ENCODE data around the gene FANCD2OS. TPM values are rescaled to one million over a fixed set of nuclear protein-coding genes. Genes with fewer than 3 reads are reported as not detected.
"Not testable (repeated sequence)": the region's sequence is repeated elsewhere in the genome, so short reads cannot be mapped to it uniquely, and the experiment has no call there.

The FANCD2OS gene
- total RNA-seq, 2 experiments from 2014 or later: not detected

GRCh38 chr3:10135872-10136271 is 27.8 kb upstream of the FANCD2OS start:
- H3K27ac Mint-ChIP-seq; H3K4me1 Mint-ChIP-seq; H3K4me3 Mint-ChIP-seq; DNase-seq; H3K9me3 Mint-ChIP-seq; H3K27me3 Mint-ChIP-seq; H3K36me3 Mint-ChIP-seq (ENCODE audit: low read depth): not testable (repeated sequence)
- CTCF ChIA-PET: interaction anchor here (2.0 kb wide), 1 partner anchor 128 kb away, joined by 7 read pairs; no protein-coding TSS in a partner anchor
- POLR2A ChIA-PET: interaction anchor here (0.6 to 1.1 kb wide), 2 partner anchors 9 to 185 kb away, joined by 3 read pairs; partner anchors contain the start of gene SEC13

- POLR2A ChIA-PET: interaction anchor here (1.2 to 1.8 kb wide), 2 partner anchors 16 to 308 kb away, joined by 3 to 5 read pairs; no protein-coding TSS in a partner anchor
- peaks cover 41% of the 10 kb centered on the region for H3K4me1 Mint-ChIP-seq
- no peaks in the 10 kb centered on the region for H3K9me3 Mint-ChIP-seq
- H3K27me3 Mint-ChIP-seq: no peaks in the 10 kb centered on the region
- CTCF ChIA-PET: no interaction called here
- no peak for DNase-seq
- no peak overlapping the region for H3K4me3 Mint-ChIP-seq
- H3K27ac Mint-ChIP-seq: peak overlapping the region; percentile 1
- peaks cover 61% of the 10 kb centered on the region for H3K36me3 Mint-ChIP-seq (ENCODE audit: low read depth)
Measured at GRCh38 chr3:10122724-10123123, 14.7 kb upstream of the FANCD2OS start.

- no peaks in the 10 kb centered on the region for H3K9me3 Mint-ChIP-seq
- H3K27ac Mint-ChIP-seq: peak overlapping the region; percentile 52
- H3K27me3 Mint-ChIP-seq: no peaks in the 10 kb centered on the region
- no peak for DNase-seq
- CTCF ChIA-PET: interaction anchor here (1.1 kb wide), 1 partner anchor 45 kb away, joined by 4 read pairs; no protein-coding TSS in a partner anchor
- peaks cover 50% of the 10 kb centered on the region for H3K36me3 Mint-ChIP-seq (ENCODE audit: low read depth)
- H3K4me3 Mint-ChIP-seq: no peak overlapping the region
- peaks cover 56% of the 10 kb centered on the region for H3K4me1 Mint-ChIP-seq
- POLR2A ChIA-PET: interaction anchor here (1.1 kb wide), 1 partner anchor 98 kb away, joined by 3 read pairs; no protein-coding TSS in a partner anchor
Measured at GRCh38 chr3:10121064-10121463, 13.0 kb upstream of the FANCD2OS start.

GRCh38 chr3:10119376-10119775 is 11.3 kb upstream of the FANCD2OS start:
- POLR2A ChIA-PET: no interaction called here
- Mint-ChIP-seq H3K4me3 (no peak overlapping the region), H3K36me3 (ENCODE audit: low read depth) (peaks cover 41% of the 10 kb centered on the region), H3K9me3 (no peaks in the 10 kb centered on the region), H3K27me3 (no peaks in the 10 kb centered on the region), H3K27ac (no peak overlapping the region), H3K4me1 (peaks cover 60% of the 10 kb centered on the region)
- no peak for DNase-seq
- CTCF ChIA-PET: no interaction called here

GRCh38 chr3:10116928-10117327 is 8.9 kb upstream of the FANCD2OS start:
- Mint-ChIP-seq H3K9me3 (no peaks in the 10 kb centered on the region), H3K27ac (no peak overlapping the region), H3K4me1 (peaks cover 47% of the 10 kb centered on the region), H3K27me3 (no peaks in the 10 kb centered on the region), H3K4me3 (peak overlapping the region; percentile 92), H3K36me3 (ENCODE audit: low read depth) (peaks cover 31% of the 10 kb centered on the region)
- ChIA-PET CTCF (interaction anchor here (0.6 to 1.7 kb wide), 8 partner anchors 12 to 422 kb away, joined by 3 to 7 read pairs (median 4); no protein-coding TSS in a partner anchor), POLR2A (interaction anchor here (0.7 to 1.7 kb wide), 7 partner anchors 10 to 204 kb away, joined by 3 to 6 read pairs (median 3); partner anchors contain the start of genes SEC13 and VHL)
- DNase-seq: no peak

GRCh38 chr3:10116138-10116460 is 8.0 kb upstream of the FANCD2OS start:
- Mint-ChIP-seq H3K27ac (peak overlapping the region; percentile 88), H3K9me3 (no peaks in the 10 kb centered on the region), H3K27me3 (no peaks in the 10 kb centered on the region), H3K36me3 (ENCODE audit: low read depth) (peaks cover 28% of the 10 kb centered on the region), H3K4me1 (peaks cover 45% of the 10 kb centered on the region), H3K4me3 (peak overlapping the region; percentile 92)
- POLR2A ChIA-PET: interaction anchor here (0.7 to 1.7 kb wide), 8 partner anchors 15 to 204 kb away, joined by 3 to 6 read pairs (median 3); partner anchors contain the start of genes IRAK2, SEC13 and VHL
- CTCF ChIA-PET: interaction anchor here (1.0 to 1.8 kb wide), 4 partner anchors 122 to 205 kb away, joined by 3 to 7 read pairs (median 4); partner anchors contain the start of genes SEC13 and TATDN2
- DNase-seq: no peak

GRCh38 chr3:10115326-10116137 is 7.5 kb upstream of the FANCD2OS start, which contains the start of gene BRK1:
BRK1 (plus strand) TSS chr3:10115675; CDS start chr3:10115702, 27 bp downstream.
- peak within 1 kb of the TSS; percentile 92 for H3K4me3 Mint-ChIP-seq
- DNase-seq: peak; percentile 95
- H3K4me1 Mint-ChIP-seq: peaks cover 39% of the 10 kb centered on the region
- H3K9me3 Mint-ChIP-seq: no peaks in the 10 kb centered on the region
- no peaks in the 10 kb centered on the region for H3K27me3 Mint-ChIP-seq
- H3K36me3 Mint-ChIP-seq (ENCODE audit: low read depth): peaks cover 22% of the 10 kb centered on the region
- CTCF ChIA-PET: interaction anchor here (0.6 to 1.8 kb wide), 6 partner anchors 15 to 224 kb away, joined by 3 to 7 read pairs (median 3); partner anchors contain the start of genes SEC13 and TATDN2
- POLR2A ChIA-PET: interaction anchor here (0.8 to 1.7 kb wide), 9 partner anchors 15 to 323 kb away, joined by 3 to 6 read pairs (median 3); partner anchors contain the start of genes ARPC4, IRAK2 and TADA3
- peak within 1 kb of the TSS; percentile 88 for H3K27ac Mint-ChIP-seq

- H3K27me3 Mint-ChIP-seq: no peaks in the 10 kb centered on the region
- POLR2A ChIA-PET: no interaction called here
- no peaks in the 10 kb centered on the region for H3K9me3 Mint-ChIP-seq
Measured at GRCh38 chr3:10106919-10107318, 1.1 kb downstream of the FANCD2OS start.

GRCh38 chr3:10099041-10099440 is 9.0 kb downstream of the FANCD2OS start:
- ChIA-PET CTCF (no interaction called here), POLR2A (no interaction called here)
- Mint-ChIP-seq H3K9me3 (no peaks in the 10 kb centered on the region), H3K36me3 (ENCODE audit: low read depth) (peaks cover 44% of the 10 kb centered on the region), H3K27me3 (no peaks in the 10 kb centered on the region), H3K27ac (no peak overlapping the region), H3K4me3 (no peak overlapping the region), H3K4me1 (no peaks in the 10 kb centered on the region)
- no peak for DNase-seq

More at GRCh38 chr3:10106919-10107318, 1.1 kb downstream of the FANCD2OS start:
- no peak for DNase-seq
- H3K27ac Mint-ChIP-seq: no peak overlapping the region
- CTCF ChIA-PET: no interaction called here
- H3K4me1 Mint-ChIP-seq: no peaks in the 10 kb centered on the region
- peaks cover 2% of the 10 kb centered on the region for H3K36me3 Mint-ChIP-seq (ENCODE audit: low read depth)
- no peak overlapping the region for H3K4me3 Mint-ChIP-seq

GRCh38 chr3:10093678-10094077 is 14.4 kb downstream of the FANCD2OS start:
- no peak overlapping the region for H3K4me3 Mint-ChIP-seq
- CTCF ChIA-PET: no interaction called here
- H3K9me3 Mint-ChIP-seq: no peaks in the 10 kb centered on the region
- no peak for DNase-seq
- no peak overlapping the region for H3K27ac Mint-ChIP-seq
- H3K4me1 Mint-ChIP-seq: no peaks in the 10 kb centered on the region
- POLR2A ChIA-PET: no interaction called here
- H3K27me3 Mint-ChIP-seq: no peaks in the 10 kb centered on the region
- H3K36me3 Mint-ChIP-seq (ENCODE audit: low read depth): peaks cover 56% of the 10 kb centered on the region

- DNase-seq, H3K27ac Mint-ChIP-seq, POLR2A ChIA-PET, H3K4me1 Mint-ChIP-seq, H3K9me3 Mint-ChIP-seq, CTCF ChIA-PET, H3K27me3 Mint-ChIP-seq, H3K4me3 Mint-ChIP-seq: not testable (repeated sequence)
- peaks cover 56% of the 10 kb centered on the region for H3K36me3 Mint-ChIP-seq (ENCODE audit: low read depth)
Measured at GRCh38 chr3:10091387-10091786, 16.7 kb downstream of the FANCD2OS start.

- CTCF ChIA-PET, DNase-seq, H3K27ac Mint-ChIP-seq, H3K4me1 Mint-ChIP-seq, H3K27me3 Mint-ChIP-seq, H3K4me3 Mint-ChIP-seq, POLR2A ChIA-PET, H3K9me3 Mint-ChIP-seq: not testable (repeated sequence)
- peaks cover 60% of the 10 kb centered on the region for H3K36me3 Mint-ChIP-seq (ENCODE audit: low read depth)
Measured at GRCh38 chr3:10090774-10091173, 17.3 kb downstream of the FANCD2OS start.

GRCh38 chr3:10090179-10090578 is 17.9 kb downstream of the FANCD2OS start:
- CTCF ChIA-PET: no interaction called here
- peaks cover 60% of the 10 kb centered on the region for H3K36me3 Mint-ChIP-seq (ENCODE audit: low read depth)
- no peak for DNase-seq

More at GRCh38 chr3:10090179-10090578, 17.9 kb downstream of the FANCD2OS start:
- no peak overlapping the region for H3K4me3 Mint-ChIP-seq
- no peaks in the 10 kb centered on the region for H3K27me3 Mint-ChIP-seq
- H3K9me3 Mint-ChIP-seq: no peaks in the 10 kb centered on the region
- H3K27ac Mint-ChIP-seq: no peak overlapping the region
- no peaks in the 10 kb centered on the region for H3K4me1 Mint-ChIP-seq
- POLR2A ChIA-PET: no interaction called here

Measured in activated CD4-positive, alpha-beta memory T cell treated with anti-CD3 and anti-CD28 coated beads, Interleukin-2, amount 10 ng/mL, durations not matched to agents 7 days and 5 days (primary cell).